Femur (tissue), 1 donor: ENCODE data around the gene TRIM47.

ENCODE experiments used
- DNase-seq: peaks from one replicate; pipeline ENCODE4 v3.0.0-alpha.2; 2017

TRIM47 gene

GRCh38 chr17:75845058-75845711, 33.2 kb downstream of the TRIM47 start:
- DNase-seq: peak; percentile 75

- DNase-seq: no peak
Observed at GRCh38 chr17:75844530-75845057, 33.8 kb downstream of the TRIM47 start.

GRCh38 chr17:75843577-75844529, 34.5 kb downstream of the TRIM47 start, which contains the start of gene UNC13D:
Gene UNC13D (minus strand): TSS chr17:75844404. CDS start chr17:75844337, 67 bp downstream.
- no peak for DNase-seq

GRCh38 chr17:75842963-75843576, 35.3 kb downstream of the TRIM47 start:
- no peak for DNase-seq

GRCh38 chr17:75842411-75842810, 36.0 kb downstream of the TRIM47 start:
- no peak for DNase-seq

- DNase-seq: no peak
Observed at GRCh38 chr17:75840799-75841164, 37.6 kb downstream of the TRIM47 start.

- no peak for DNase-seq
Observed at GRCh38 chr17:75839942-75840798, 38.2 kb downstream of the TRIM47 start.

- DNase-seq: no peak
Observed at GRCh38 chr17:75838410-75838809, 40.0 kb downstream of the TRIM47 start.

GRCh38 chr17:75837899-75838298, 40.5 kb downstream of the TRIM47 start:
- DNase-seq: no peak

- no peak for DNase-seq
Observed at GRCh38 chr17:75836605-75837004, 41.8 kb downstream of the TRIM47 start.

GRCh38 chr17:75835654-75835987, 42.8 kb downstream of the TRIM47 start:
- DNase-seq: no peak

GRCh38 chr17:75834928-75835653, 43.3 kb downstream of the TRIM47 start:
- no peak for DNase-seq

GRCh38 chr17:75834279-75834920, 44.0 kb downstream of the TRIM47 start:
- DNase-seq: peak; percentile 88

GRCh38 chr17:75832652-75833400, 45.6 kb downstream of the TRIM47 start:
- no peak for DNase-seq

- DNase-seq: no peak
Observed at GRCh38 chr17:75832164-75832651, 46.2 kb downstream of the TRIM47 start.

- DNase-seq: no peak
Observed at GRCh38 chr17:75831032-75831571, 47.3 kb downstream of the TRIM47 start.

GRCh38 chr17:75830164-75831031, 48.0 kb downstream of the TRIM47 start:
- DNase-seq: no peak

GRCh38 chr17:75829747-75830146, 48.6 kb downstream of the TRIM47 start:
- DNase-seq: no peak

GRCh38 chr17:75828741-75829140, 49.6 kb downstream of the TRIM47 start:
- DNase-seq: no peak
